AG04449 (cell line): ENCODE results near the gene SUSD6.
A peak's percentile ranks its signal among the peaks of the same experiment; 100 is the strongest.
"Not testable (repeated sequence)": the region's sequence is repeated elsewhere in the genome, so short reads cannot be mapped to it uniquely, and the experiment has no call there.

Source experiments
- CTCF ChIA-PET: fragments of 350-600 bp; formaldehyde crosslinking; extraction: SDS; loops from one replicate; lab custom pipeline; 2021; ENCODE audit warnings: antibody characterized with exemption; lab: Yijun Ruan, JAX
- POLR2A ChIA-PET: fragments of 400-600, 350-600 bp; formaldehyde crosslinking; extraction: SDS; loops from one replicate; lab custom pipeline; 2020; ENCODE audit warnings: antibody characterized with exemption, inconsistent platforms; lab: Yijun Ruan, JAX
- DNase-seq: peaks from one replicate; pipeline ENCODE4 v3.0.0-alpha.2; 2010; ENCODE audit warnings: low read depth, low spot score
- H3K4me3 ChIP-seq: 2 replicates; pipeline ENCODE4 v1.5.1; 2011; ENCODE audit warnings: low read depth, mild to moderate bottlenecking, control low read depth, low read length
- TF ChIP-seq, protein P1 (sequence below): IDR thresholded peaks from one replicate; pipeline ENCODE4 v1.5.1; 2011; ENCODE audit warnings: mild to moderate bottlenecking, moderate library complexity, low read length, control low read depth, inconsistent platforms; ENCODE audit not compliant: insufficient read depth; ENCODE audit errors: missing control alignments

Gene SUSD6

DNA sequence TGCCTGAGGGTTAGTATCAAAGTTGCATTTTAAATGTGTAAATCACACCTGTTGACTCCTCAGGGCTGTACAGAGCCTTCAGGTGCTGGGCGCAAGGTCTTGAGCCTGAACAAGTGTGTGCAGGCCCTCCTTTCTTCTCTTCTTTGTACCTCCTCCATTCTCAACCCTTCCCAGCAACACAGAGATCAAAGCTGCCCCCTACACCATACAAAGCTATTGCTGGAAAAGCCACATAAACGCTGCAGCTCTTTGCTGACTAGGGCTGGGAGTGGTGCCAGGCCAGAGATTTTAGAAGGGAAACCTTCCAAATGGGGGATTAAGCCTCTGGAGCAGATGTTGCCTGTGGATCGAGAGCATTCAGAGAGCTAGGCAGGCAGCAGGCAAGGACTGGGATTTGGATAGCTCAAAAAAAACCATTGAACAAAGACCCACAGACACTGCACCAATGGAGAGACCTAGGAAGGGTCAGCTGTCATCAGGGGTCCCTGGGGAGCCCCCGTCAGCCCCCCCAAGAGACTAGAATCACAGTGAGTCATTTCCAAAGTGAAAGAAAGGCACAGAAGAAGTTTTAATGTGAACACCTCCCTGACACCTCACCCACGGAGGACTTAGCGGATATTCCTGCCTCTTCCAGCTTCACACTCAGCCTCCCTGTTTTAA is 18.2 kb upstream of the SUSD6 start:
- POLR2A ChIA-PET: interaction anchor here (0.8 to 1.1 kb wide), 2 partner anchors 18 to 175 kb away, joined by 3 to 4 read pairs; partner anchors contain the start of gene SUSD6
- H3K4me3 ChIP-seq: peak overlapping the region; percentile 29
- TF ChIP-seq, protein P1, sequence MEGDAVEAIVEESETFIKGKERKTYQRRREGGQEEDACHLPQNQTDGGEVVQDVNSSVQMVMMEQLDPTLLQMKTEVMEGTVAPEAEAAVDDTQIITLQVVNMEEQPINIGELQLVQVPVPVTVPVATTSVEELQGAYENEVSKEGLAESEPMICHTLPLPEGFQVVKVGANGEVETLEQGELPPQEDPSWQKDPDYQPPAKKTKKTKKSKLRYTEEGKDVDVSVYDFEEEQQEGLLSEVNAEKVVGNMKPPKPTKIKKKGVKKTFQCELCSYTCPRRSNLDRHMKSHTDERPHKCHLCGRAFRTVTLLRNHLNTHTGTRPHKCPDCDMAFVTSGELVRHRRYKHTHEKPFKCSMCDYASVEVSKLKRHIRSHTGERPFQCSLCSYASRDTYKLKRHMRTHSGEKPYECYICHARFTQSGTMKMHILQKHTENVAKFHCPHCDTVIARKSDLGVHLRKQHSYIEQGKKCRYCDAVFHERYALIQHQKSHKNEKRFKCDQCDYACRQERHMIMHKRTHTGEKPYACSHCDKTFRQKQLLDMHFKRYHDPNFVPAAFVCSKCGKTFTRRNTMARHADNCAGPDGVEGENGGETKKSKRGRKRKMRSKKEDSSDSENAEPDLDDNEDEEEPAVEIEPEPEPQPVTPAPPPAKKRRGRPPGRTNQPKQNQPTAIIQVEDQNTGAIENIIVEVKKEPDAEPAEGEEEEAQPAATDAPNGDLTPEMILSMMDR: no peak
- no peak for DNase-seq
- CTCF ChIA-PET: interaction anchor here (1.2 to 6.0 kb wide), 10 partner anchors 8 to 134 kb away, joined by 4 to 52 read pairs (median 7); partner anchors contain the start of gene CCDC177

DNA sequence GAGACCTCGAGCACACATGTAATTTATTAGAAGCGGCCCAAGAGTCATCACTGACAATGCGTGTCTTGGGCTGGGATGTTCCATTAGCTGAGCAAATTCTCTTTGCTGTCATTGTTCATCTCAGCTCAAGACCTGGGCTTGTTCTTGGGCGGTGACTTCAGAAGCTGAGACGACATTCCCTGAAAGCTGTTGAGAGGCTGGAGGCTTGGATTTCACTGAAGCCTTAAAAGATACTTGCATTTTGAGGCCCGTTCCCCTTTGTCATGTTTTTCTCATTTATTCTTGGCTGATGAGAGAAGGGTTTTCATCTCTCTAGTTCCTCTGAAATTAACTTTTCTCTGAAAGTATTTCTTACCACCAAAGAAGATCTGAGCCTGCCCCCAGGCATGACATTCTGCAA is 16.6 kb upstream of the SUSD6 start:
- no peak overlapping the region for H3K4me3 ChIP-seq
- ChIA-PET CTCF (interaction anchor here (1.7 to 6.0 kb wide), 5 partner anchors 9 to 132 kb away, joined by 7 to 52 read pairs (median 36); partner anchors contain the start of gene CCDC177), POLR2A (no interaction called here)
- TF ChIP-seq, protein P1: no peak
- DNase-seq: no peak

DNA sequence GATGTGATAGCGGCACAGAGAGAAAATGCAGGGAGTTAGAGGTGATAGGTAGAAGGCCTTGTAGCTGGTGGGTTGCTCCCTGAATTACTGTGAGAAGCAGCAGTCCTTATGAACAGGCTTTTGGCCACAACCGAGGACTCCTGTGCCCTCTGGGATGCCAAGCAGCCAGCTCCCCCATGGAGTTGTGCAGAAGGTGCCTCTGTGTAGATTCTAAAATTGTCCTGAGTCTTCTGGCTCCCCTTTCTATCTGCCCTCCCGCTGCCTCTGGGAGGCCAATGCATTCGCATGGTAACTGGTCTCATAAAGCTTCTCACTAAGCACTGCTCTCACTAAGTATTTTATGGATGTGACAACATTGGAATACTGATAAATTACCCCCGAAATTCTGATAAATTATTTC is 16.1 kb upstream of the SUSD6 start:
- CTCF ChIA-PET: interaction anchor here (3.5 to 6.0 kb wide), 3 partner anchors 10 to 132 kb away, joined by 36 to 52 read pairs (median 39); no protein-coding TSS in a partner anchor
- POLR2A ChIA-PET: no interaction called here
- TF ChIP-seq, protein P1: no peak
- no peak for DNase-seq
- no peak overlapping the region for H3K4me3 ChIP-seq

DNA sequence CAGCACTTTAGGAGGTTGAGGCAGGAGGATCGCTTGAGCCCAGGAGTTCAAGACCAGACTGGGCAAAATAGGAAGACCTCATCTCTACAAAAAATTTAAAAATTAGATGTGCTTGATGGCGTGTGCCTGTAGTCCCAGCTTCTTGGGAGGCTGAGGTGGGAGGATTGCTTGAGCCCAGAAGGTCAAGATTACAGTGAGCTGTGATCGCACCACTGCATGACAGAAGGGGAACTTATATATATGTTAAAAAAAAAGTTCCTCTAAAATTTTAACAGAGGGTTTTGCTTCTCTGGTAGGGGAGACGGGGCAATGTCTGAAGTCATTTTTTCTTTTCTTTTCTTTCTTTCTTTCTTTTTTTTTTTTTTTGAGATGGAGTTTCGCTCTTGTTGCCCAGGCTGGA is 12.0 kb upstream of the SUSD6 start:
- POLR2A ChIA-PET, DNase-seq, H3K4me3 ChIP-seq: not testable (repeated sequence)
- CTCF ChIA-PET: interaction anchor here (1.2 to 3.3 kb wide), 3 partner anchors 14 to 127 kb away, joined by 3 to 21 read pairs (median 19); no protein-coding TSS in a partner anchor

DNA sequence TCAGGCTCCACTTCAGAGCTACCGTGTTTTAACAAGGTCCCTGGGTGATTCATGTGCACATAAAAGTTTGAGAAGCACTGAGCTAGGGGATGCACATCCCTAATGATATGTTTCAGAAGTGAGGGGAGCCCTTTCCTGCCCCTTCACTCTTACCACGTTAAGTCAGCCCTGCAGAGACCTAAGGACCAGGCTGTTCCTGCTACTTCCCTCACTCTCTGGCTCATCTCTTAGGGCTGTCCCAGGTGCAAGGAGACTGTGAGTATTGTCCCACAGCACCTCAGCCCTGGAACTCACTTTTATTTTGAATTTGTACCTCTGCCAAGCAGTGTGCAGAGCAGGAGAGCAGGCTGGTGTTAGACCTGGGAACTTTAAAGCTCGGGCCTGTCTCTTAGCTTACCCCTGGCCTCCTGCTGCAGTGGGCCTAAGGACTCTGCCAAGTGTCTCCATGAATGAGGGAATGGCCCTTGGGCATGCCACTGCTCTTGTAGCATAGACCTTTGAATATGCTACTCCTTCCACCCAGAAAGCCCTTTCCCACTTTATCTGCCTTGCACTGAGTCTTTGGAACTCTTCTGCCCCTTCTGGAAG is 11.0 kb upstream of the SUSD6 start:
- TF ChIP-seq, protein P1: no peak
- DNase-seq: no peak
- no peak overlapping the region for H3K4me3 ChIP-seq
- ChIA-PET CTCF (interaction anchor here (0.5 to 9.6 kb wide), 6 partner anchors 9 to 126 kb away, joined by 3 to 83 read pairs (median 7); partner anchors contain the start of gene CCDC177), POLR2A (no interaction called here)

DNA sequence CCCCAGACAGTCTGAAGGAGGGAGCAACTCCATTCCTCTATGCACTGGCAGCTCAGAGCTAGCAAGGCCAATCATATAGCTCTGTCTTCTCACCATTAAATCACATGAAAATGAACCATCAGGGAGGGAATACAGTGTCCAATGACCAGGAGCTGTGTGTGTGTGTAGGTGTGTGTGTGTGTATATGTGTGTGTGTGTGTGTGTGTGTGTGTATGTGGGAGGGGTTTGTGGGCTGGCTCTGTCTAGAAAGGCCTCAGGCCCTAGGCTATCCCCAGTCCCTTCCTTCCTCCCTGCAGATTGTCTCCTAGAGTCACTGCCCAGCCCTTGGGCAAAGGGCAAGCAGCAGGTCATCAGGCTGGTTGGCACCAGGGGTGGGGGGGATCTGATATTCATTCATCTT is 5.7 kb upstream of the SUSD6 start:
- ChIA-PET CTCF (interaction anchor here (0.8 to 9.6 kb wide), 6 partner anchors 9 to 122 kb away, joined by 5 to 83 read pairs (median 36); no protein-coding TSS in a partner anchor), POLR2A (no interaction called here)
- DNase-seq: no peak
- H3K4me3 ChIP-seq: no peak overlapping the region
- TF ChIP-seq, protein P1: no peak
